SK-N-SH treated with all-trans-retinoic acid at 6 μM for 48 hours (cell line): Measurements from ENCODE around the gene LPAR3.

Experiments used
- ATAC-seq: fragments of 200-7000 bp; cut with Tn5 transposase; 3 replicates; pipeline ENCODE4 v1.9.1; 2020; ENCODE audit warnings: mild to moderate bottlenecking, moderate library complexity
- BACH2 ChIP-seq: fragments of 250-450 bp; sonication (Bioruptor Pico); IDR thresholded peaks from 2 replicates; pipeline ENCODE4 v1.9.0; 2021; ENCODE audit warnings: mild to moderate bottlenecking, borderline replicate concordance
- CREB5 ChIP-seq: fragments of 250-450 bp; sonication (Bioruptor Pico); IDR thresholded peaks from 2 replicates; pipeline ENCODE4 v1.5.1; 2020; ENCODE audit warnings: low read depth, mild to moderate bottlenecking, moderate library complexity
- CSDC2 ChIP-seq: fragments of 250-450 bp; sonication (Bioruptor Pico); IDR thresholded peaks from 2 replicates; pipeline ENCODE4 v1.5.0; 2020; ENCODE audit warnings: mild to moderate bottlenecking, moderate library complexity
- ESRRG ChIP-seq: fragments of 250-450 bp; sonication (Bioruptor Pico); IDR thresholded peaks from 2 replicates; pipeline ENCODE4 v1.6.1; 2021; ENCODE audit warnings: mild to moderate bottlenecking
- POU6F1 ChIP-seq: fragments of 250-450 bp; sonication (Bioruptor Pico); IDR thresholded peaks from 2 replicates; pipeline ENCODE4 v1.8.0; 2021; ENCODE audit warnings: low read depth, mild to moderate bottlenecking, moderate library complexity, borderline replicate concordance
- PPARA ChIP-seq: fragments of 250-450 bp; sonication (Bioruptor Pico); IDR thresholded peaks from 2 replicates; pipeline ENCODE4 v1.5.0; 2020; ENCODE audit warnings: mild to moderate bottlenecking, borderline replicate concordance
- SNAI2 ChIP-seq: fragments of 250-450 bp; sonication (Bioruptor Pico); IDR thresholded peaks from 2 replicates; pipeline ENCODE4 v1.5.0; 2020; ENCODE audit warnings: mild to moderate bottlenecking, moderate library complexity
- TCF4 ChIP-seq: fragments of 250-450 bp; sonication (Bioruptor Pico); IDR thresholded peaks from 2 replicates; pipeline ENCODE4 v1.8.0; 2021; ENCODE audit warnings: mild to moderate bottlenecking, moderate library complexity, borderline replicate concordance
- TSHZ2 ChIP-seq: fragments of 250-450 bp; sonication (Bioruptor Pico); IDR thresholded peaks from 2 replicates; pipeline ENCODE4 v1.5.0; 2020; ENCODE audit warnings: mild to moderate bottlenecking, moderate library complexity
- ZC3H10 ChIP-seq: fragments of 250-450 bp; sonication (Bioruptor Pico); IDR thresholded peaks from 2 replicates; pipeline ENCODE4 v1.5.1; 2021; ENCODE audit warnings: mild to moderate bottlenecking, moderate library complexity
- ZNF70 ChIP-seq: fragments of 450-650 bp; formaldehyde crosslinking; IDR thresholded peaks from 2 replicates; pipeline ENCODE4 v1.5.0; 2020; ENCODE audit warnings: mild to moderate bottlenecking, moderate library complexity
- ZNF8 ChIP-seq: fragments of 450-650 bp; formaldehyde crosslinking; IDR thresholded peaks from 2 replicates; pipeline ENCODE4 v1.5.0; 2020; ENCODE audit warnings: mild to moderate bottlenecking, moderate library complexity

The LPAR3 gene

GRCh38 chr1:84762664-84763063 lies 130.3 kb downstream of the LPAR3 start:
- ATAC-seq = no peak
- no peak for TF ChIP-seq ESRRG (CRISPR knock-in tag)
- no peak for TF ChIP-seq ZNF8
- no peak for TF ChIP-seq BACH2 (CRISPR knock-in tag)
- no peak for TF ChIP-seq CREB5 (CRISPR knock-in tag)
- TF ChIP-seq ZNF70 (CRISPR knock-in tag) = no peak
- no peak for TF ChIP-seq ZC3H10 (CRISPR knock-in tag)
- no peak for TF ChIP-seq PPARA (CRISPR knock-in tag)
- TF ChIP-seq POU6F1 (CRISPR knock-in tag) = no peak
- no peak for TF ChIP-seq CSDC2 (CRISPR knock-in tag)
- no peak for TF ChIP-seq SNAI2 (CRISPR knock-in tag)
- no peak for TF ChIP-seq TCF4 (CRISPR knock-in tag)
- TF ChIP-seq TSHZ2 (CRISPR knock-in tag) = no peak
